HFF-Myc (cell line): ENCODE measurements around the gene PANX2.

Experiments
- DNase-seq: peaks from one replicate; pipeline ENCODE4 v3.0.0-alpha.2; 2011; ENCODE audit warnings: low read depth; ENCODE audit errors: extremely low read depth
- H3K4me3 ChIP-seq: replicated peaks from 2 replicates; pipeline ENCODE4 v1.5.1; 2011; ENCODE audit warnings: low read depth, mild to moderate bottlenecking, control low read depth, low read length
- TF ChIP-seq, protein P1 (sequence below): IDR thresholded peaks from 2 replicates; pipeline ENCODE4 v1.5.1; 2012; ENCODE audit warnings: mild to moderate bottlenecking, low read depth, low read length, control low read depth; ENCODE audit errors: missing control alignments

PANX2 gene, protein sequence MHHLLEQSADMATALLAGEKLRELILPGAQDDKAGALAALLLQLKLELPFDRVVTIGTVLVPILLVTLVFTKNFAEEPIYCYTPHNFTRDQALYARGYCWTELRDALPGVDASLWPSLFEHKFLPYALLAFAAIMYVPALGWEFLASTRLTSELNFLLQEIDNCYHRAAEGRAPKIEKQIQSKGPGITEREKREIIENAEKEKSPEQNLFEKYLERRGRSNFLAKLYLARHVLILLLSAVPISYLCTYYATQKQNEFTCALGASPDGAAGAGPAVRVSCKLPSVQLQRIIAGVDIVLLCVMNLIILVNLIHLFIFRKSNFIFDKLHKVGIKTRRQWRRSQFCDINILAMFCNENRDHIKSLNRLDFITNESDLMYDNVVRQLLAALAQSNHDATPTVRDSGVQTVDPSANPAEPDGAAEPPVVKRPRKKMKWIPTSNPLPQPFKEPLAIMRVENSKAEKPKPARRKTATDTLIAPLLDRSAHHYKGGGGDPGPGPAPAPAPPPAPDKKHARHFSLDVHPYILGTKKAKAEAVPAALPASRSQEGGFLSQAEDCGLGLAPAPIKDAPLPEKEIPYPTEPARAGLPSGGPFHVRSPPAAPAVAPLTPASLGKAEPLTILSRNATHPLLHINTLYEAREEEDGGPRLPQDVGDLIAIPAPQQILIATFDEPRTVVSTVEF

GRCh38 chr22:50170453-50171318 is at the start of gene PANX2:
Gene PANX2, plus strand, starts transcription at chr22:50170731. Its CDS starts 0 bp downstream, at chr22:50170731.
- H3K4me3 ChIP-seq: peak within 1 kb of the TSS; percentile 21; the same call in 1 of the 2 replicates
- TF ChIP-seq, protein P1, sequence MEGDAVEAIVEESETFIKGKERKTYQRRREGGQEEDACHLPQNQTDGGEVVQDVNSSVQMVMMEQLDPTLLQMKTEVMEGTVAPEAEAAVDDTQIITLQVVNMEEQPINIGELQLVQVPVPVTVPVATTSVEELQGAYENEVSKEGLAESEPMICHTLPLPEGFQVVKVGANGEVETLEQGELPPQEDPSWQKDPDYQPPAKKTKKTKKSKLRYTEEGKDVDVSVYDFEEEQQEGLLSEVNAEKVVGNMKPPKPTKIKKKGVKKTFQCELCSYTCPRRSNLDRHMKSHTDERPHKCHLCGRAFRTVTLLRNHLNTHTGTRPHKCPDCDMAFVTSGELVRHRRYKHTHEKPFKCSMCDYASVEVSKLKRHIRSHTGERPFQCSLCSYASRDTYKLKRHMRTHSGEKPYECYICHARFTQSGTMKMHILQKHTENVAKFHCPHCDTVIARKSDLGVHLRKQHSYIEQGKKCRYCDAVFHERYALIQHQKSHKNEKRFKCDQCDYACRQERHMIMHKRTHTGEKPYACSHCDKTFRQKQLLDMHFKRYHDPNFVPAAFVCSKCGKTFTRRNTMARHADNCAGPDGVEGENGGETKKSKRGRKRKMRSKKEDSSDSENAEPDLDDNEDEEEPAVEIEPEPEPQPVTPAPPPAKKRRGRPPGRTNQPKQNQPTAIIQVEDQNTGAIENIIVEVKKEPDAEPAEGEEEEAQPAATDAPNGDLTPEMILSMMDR: no peak

GRCh38 chr22:50121202-50121740 is 49.3 kb upstream of the PANX2 start:
- no peak overlapping the region for H3K4me3 ChIP-seq
- DNase-seq: no peak
- TF ChIP-seq, protein P1: no peak

More at GRCh38 chr22:50170453-50171318, at the start of gene PANX2:
- DNase-seq: no peak

DNA sequence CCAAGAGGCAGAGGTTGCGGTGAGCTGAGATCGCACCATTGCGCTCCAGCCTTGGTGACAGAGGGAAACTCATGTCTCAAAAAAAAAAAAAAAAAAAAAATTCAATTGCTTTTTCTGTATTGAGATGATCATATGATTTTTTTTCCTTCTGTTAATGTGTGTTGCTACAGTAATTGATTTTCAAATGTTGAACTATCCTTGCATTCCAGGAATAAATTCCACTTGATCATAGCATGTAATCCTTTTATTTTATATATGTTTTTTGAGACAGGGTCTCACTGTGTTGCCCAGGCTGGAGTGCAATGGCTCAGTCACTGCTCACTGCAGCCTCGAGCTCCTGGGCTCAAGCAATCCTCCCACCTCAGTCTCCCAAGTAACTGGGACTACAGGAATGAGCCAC is 47.4 kb upstream of the PANX2 start:
- H3K4me3 ChIP-seq: no peak overlapping the region
- TF ChIP-seq, protein P1: no peak
- no peak for DNase-seq

DNA sequence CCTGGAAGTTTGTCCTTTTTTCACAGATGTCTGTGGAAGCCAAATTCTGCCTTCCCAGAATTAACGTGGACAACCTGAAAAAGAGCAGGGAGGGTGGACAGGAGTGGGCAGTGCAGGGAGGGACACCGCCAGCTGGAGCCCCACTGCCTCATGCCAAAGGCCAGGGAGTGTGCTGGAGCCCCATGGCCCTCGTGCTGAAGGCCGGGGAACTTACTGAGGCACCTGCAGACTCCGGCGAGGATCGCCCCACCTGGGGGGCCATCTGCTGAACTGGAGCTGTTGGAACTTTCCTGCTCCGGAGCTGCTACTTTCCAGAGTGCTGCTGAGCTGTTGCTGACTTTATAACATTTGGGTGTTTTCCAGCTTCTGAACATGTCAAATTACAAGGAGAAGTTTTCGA is 45.5 kb upstream of the PANX2 start:
- no peak overlapping the region for H3K4me3 ChIP-seq
- TF ChIP-seq, protein P1: no peak

DNA sequence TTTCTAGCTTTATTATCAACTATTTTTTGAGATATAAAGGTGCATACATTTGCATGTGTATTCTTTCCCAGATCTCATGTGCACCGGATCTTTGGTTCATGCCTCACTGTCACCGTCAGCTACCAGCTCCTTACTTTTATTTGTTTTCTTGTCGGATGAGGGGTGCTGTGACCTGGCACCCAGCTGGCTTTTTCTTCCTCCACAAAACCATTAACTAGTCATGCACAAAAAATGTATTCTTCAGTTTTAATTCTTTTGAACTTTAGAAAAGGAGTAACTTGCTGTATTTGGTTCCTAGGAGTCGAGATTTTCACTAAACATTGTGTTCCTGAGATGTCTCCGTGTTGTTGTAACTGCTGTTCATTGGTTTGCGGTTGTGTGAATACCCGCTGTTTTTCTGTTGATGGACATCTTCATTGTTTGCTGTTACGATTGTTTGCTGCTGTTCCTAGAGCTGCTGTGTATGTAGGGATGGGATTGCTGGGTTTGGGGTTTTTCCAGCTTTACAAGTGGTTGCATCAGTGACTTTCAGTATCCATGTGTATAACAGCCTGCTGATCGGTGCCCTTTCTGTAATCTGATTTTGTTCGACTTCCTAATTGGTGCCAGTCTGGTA is 41.3 kb upstream of the PANX2 start:
- no peak overlapping the region for H3K4me3 ChIP-seq
- TF ChIP-seq, protein P1: no peak
- DNase-seq: no peak

More for the DNA sequence above, 45.5 kb upstream of the PANX2 start:
- no peak for DNase-seq

GRCh38 chr22:50131894-50132293 is 38.6 kb upstream of the PANX2 start:
- TF ChIP-seq, protein P1: no peak
- no peak for DNase-seq
- H3K4me3 ChIP-seq: no peak overlapping the region
